Endothelial cell of umbilical vein (primary cell): Measurements from ENCODE around the gene NUDT12. TPM values are rescaled to one million over a fixed set of nuclear protein-coding genes. Genes with fewer than 3 reads are reported as not detected.
A peak's percentile ranks its signal among the peaks of the same experiment; 100 is the strongest.

ENCODE experiments used
- BruUV-seq: library from RNA; stranded (reverse); fragments of 400-500 nt; replicated peaks from 2 replicates; lab custom pipeline; 2021; lab: Mats Ljungman, UMichigan
- CTCF ChIA-PET: fragments of 300-600, 350-600 bp; sonication (Branson Sonifier 250); formaldehyde crosslinking; loops from one replicate; lab custom pipeline; 2021; ENCODE audit warnings: antibody characterized with exemption, inconsistent platforms; lab: Charles Lee
- POLR2A ChIA-PET: fragments of 300-600, 350-600 bp; sonication (Branson Sonifier 250); formaldehyde crosslinking; loops from one replicate; lab custom pipeline; 2021; ENCODE audit warnings: antibody characterized with exemption, inconsistent platforms; lab: Charles Lee
- DNase-seq: peaks from one replicate; pipeline ENCODE4 v3.0.0-alpha.2; 2011; ENCODE audit warnings: low read depth, low spot score
- FAIRE-seq: peaks from 2 replicates; lab custom pipeline; 2011; peaks lifted over from hg19 to GRCh38; lab: Jason Lieb, UNC
- H2AFZ ChIP-seq: 2 replicates; pipeline ENCODE4 v1.6.0; 2012; ENCODE audit warnings: low read depth, low read length, control low read depth, inconsistent platforms
- H3K27ac ChIP-seq: 2 replicates; pipeline ENCODE4 v1.5.1; 2011; ENCODE audit warnings: low read depth, mild to moderate bottlenecking, control low read depth, low read length, moderate library complexity; ENCODE audit not compliant: insufficient read depth
- H3K27me3 ChIP-seq, 2 experiments: 2 replicates each; pipeline versions ENCODE4 v1.6.0 to v1.6.1; 2011; ENCODE audit warnings: low read length in 2 of 2, mixed read lengths in 1 of 2; ENCODE audit not compliant: control insufficient read depth in 2 of 2, insufficient read depth in 2 of 2
- H3K36me3 ChIP-seq, 2 experiments: 2 replicates in 1 of 2; 3 replicates in 1 of 2; pipeline ENCODE4 v1.5.1; 2011; ENCODE audit warnings: low read length in 2 of 2, mild to moderate bottlenecking in 1 of 2, moderate library complexity in 1 of 2; ENCODE audit not compliant: control insufficient read depth in 2 of 2, insufficient read depth in 2 of 2; ENCODE audit errors: extremely low read depth in 1 of 2
- H3K4me1 ChIP-seq: 3 replicates; pipeline ENCODE4 v1.5.1; 2011; ENCODE audit warnings: mild to moderate bottlenecking, low read length; ENCODE audit not compliant: control insufficient read depth, insufficient read depth; ENCODE audit errors: extremely low read depth
- H3K4me2 ChIP-seq: 2 replicates; pipeline ENCODE4 v1.6.1; 2011; ENCODE audit warnings: low read length, control low read depth, mixed read lengths; ENCODE audit not compliant: insufficient read depth
- H3K4me3 ChIP-seq, 3 experiments: fragments of 200-600 bp in 1 of 3; sonication (generic), shearing (Covaris generic) in 1 of 3; replicated peaks in 1 of 3; 2 replicates each; pipeline ENCODE4 v1.5.1; 2011 to 2016; ENCODE audit warnings: control low read depth in 3 of 3, low read length in 3 of 3, mild to moderate bottlenecking in 2 of 3, inconsistent platforms in 1 of 3, low read depth in 1 of 3, moderate library complexity in 1 of 3; ENCODE audit not compliant: insufficient read depth in 1 of 3
- H3K79me2 ChIP-seq: 2 replicates; pipeline ENCODE4 v1.6.0; 2012; ENCODE audit warnings: low read length, inconsistent platforms; ENCODE audit not compliant: control insufficient read depth, insufficient read depth
- H3K9ac ChIP-seq: replicated peaks from 2 replicates; pipeline ENCODE3; 2011; ENCODE audit warnings: low read length, control low read depth; ENCODE audit not compliant: insufficient read depth; ENCODE audit errors: extremely low read depth
- H3K9me1 ChIP-seq: replicated peaks from 3 replicates; pipeline ENCODE4 v1.6.0; 2011; ENCODE audit warnings: mild to moderate bottlenecking, low read length; ENCODE audit not compliant: control insufficient read depth, insufficient read depth; ENCODE audit errors: extremely low read depth
- H3K9me3 ChIP-seq: replicated peaks from 2 replicates; pipeline ENCODE4 v1.5.1; 2012; ENCODE audit warnings: low read length, inconsistent platforms; ENCODE audit not compliant: control insufficient read depth, insufficient read depth
- H4K20me1 ChIP-seq: replicated peaks from 2 replicates; pipeline ENCODE3; 2011; ENCODE audit warnings: mild to moderate bottlenecking, low read length; ENCODE audit not compliant: control insufficient read depth, insufficient read depth; ENCODE audit errors: extremely low read depth
- CTCF ChIP-seq, 2 donors: IDR thresholded peaks; 1 replicate in 1 of 2; 2 replicates in 1 of 2; pipeline ENCODE4 v1.5.1; 2011; ENCODE audit warnings: low read length in 2 of 2, mild to moderate bottlenecking in 2 of 2, moderate library complexity in 2 of 2, control low read depth in 1 of 2, inconsistent platforms in 1 of 2, low read depth in 1 of 2; ENCODE audit not compliant: insufficient read depth in 1 of 2; ENCODE audit errors: extremely low read depth in 1 of 2
- EZH2 ChIP-seq: IDR thresholded peaks from 2 replicates; pipeline ENCODE4 v1.6.1; 2012; ENCODE audit warnings: borderline replicate concordance, low read depth, mild to moderate bottlenecking, moderate library complexity, low read length, inconsistent platforms; ENCODE audit not compliant: severe bottlenecking
- FOS ChIP-seq: IDR thresholded peaks from 2 replicates; pipeline ENCODE4 v1.6.1; 2011; ENCODE audit warnings: mild to moderate bottlenecking, low read length, moderate library complexity, borderline replicate concordance; ENCODE audit not compliant: insufficient read depth
- GATA2 ChIP-seq: IDR thresholded peaks from 2 replicates; pipeline ENCODE4 v1.7.0; 2011; ENCODE audit warnings: low read depth, mild to moderate bottlenecking, moderate library complexity, mixed read lengths, low read length; ENCODE audit not compliant: insufficient read length, insufficient read depth
- JUN ChIP-seq: IDR thresholded peaks from 2 replicates; pipeline ENCODE4 v1.6.1; 2011; ENCODE audit warnings: borderline replicate concordance, low read depth; ENCODE audit not compliant: insufficient read length, insufficient read depth
- POLR2A ChIP-seq: IDR thresholded peaks from 2 replicates; pipeline ENCODE4 v1.6.1; 2012; ENCODE audit warnings: low read depth, mild to moderate bottlenecking, control low read depth, low read length
- POLR2AphosphoS5 ChIP-seq: IDR thresholded peaks from 2 replicates; pipeline ENCODE4 v1.6.1; 2012; ENCODE audit warnings: low read depth, mild to moderate bottlenecking, control low read depth, low read length, moderate library complexity; ENCODE audit not compliant: insufficient read depth
- dilution Hi-C: fragments of 300-500 bp; cut with MboI; formaldehyde crosslinking; loops from one replicate; pipeline ENCODE4 v1.15.0; 2019; ENCODE audit warnings: low sequenced_read_pairs; ENCODE audit not compliant: extremely low pct_ligation_motif_present
- intact Hi-C: fragments of 100-400 bp; cut with micrococcal nuclease; formaldehyde crosslinking; loops from one replicate; pipeline ENCODE4 v1.10.0; 2022
- polyA plus RNA-seq, 4 experiments: library from polyadenylated mRNA; depleted of rRNA in 3 of 4; stranded (reverse) in 3 of 4; unstranded in 1 of 4; fragments of >200 nt; gene quantifications; 2 replicates each; pipeline versions ENCODE4 v1.2.1 to v1.2.3, GENCODE V29; 2011 to 2012; ENCODE audit warnings: missing spikeins in 1 of 4
- total RNA-seq: library from RNA; stranded (reverse); gene quantifications from 2 replicates; pipeline ENCODE4 v1.2.3, GENCODE V29; 2021

The NUDT12 gene
- total and polyA plus RNA-seq, 2 donors (not counting 3 experiments of a cell fraction or from before 2014, with no cell fraction given) = 1.3 to 4.9 TPM

- POLR2A ChIA-PET = no interaction called here
- DNase-seq (peak; percentile 67), FAIRE-seq (peak; percentile 56)
- Histone ChIP-seq H3K9ac (no peak overlapping the region), H3K9me1 (no peaks in the 10 kb centered on the region), H3K27ac (no peak overlapping the region), H4K20me1 (no peaks in the 10 kb centered on the region), H3K9me3 (no peaks in the 10 kb centered on the region), H3K27me3 (no peaks in the 10 kb centered on the region), H3K4me2 (no peak overlapping the region), H3K4me3 (no peak overlapping the region), H3K36me3 (no peaks in the 10 kb centered on the region), H3K4me1 (no peaks in the 10 kb centered on the region), H3K79me2 (no peaks in the 10 kb centered on the region), H2AFZ (no peak overlapping the region)
- CTCF ChIA-PET = interaction anchor here (0.6 to 11.0 kb wide), 35 partner anchors 9 to 828 kb away, joined by 3 to 539 read pairs (median 4); no protein-coding TSS in a partner anchor
- no TSS peak for BruUV-seq
- dilution Hi-C loops = no loop called here
- TF ChIP-seq POLR2AphosphoS5 = no peak
- TF ChIP-seq CTCF (IDR thresholded peaks at IDR 0.05; ENCODE audit: extremely low read depth in 1 of 2, insufficient read depth in 1 of 2, low read depth in 1 of 2, low read length in 2 of 2) = peak; percentile 20 to 33
- intact Hi-C loops = loop anchor here (1.0 kb wide), 2 partner anchors 221 to 592 kb away; no protein-coding TSS in a partner anchor
Observed at GRCh38 chr5:103587185-103587748, 24.7 kb upstream of the NUDT12 start.

- Histone ChIP-seq H3K4me2 (no peak overlapping the region), H3K36me3 (no peaks in the 10 kb centered on the region), H3K79me2 (no peaks in the 10 kb centered on the region), H3K9ac (no peak overlapping the region), H3K4me3 (no peak overlapping the region), H3K27me3 (no peaks in the 10 kb centered on the region), H2AFZ (no peak overlapping the region), H4K20me1 (no peaks in the 10 kb centered on the region), H3K9me3 (no peaks in the 10 kb centered on the region), H3K27ac (no peak overlapping the region), H3K9me1 (no peaks in the 10 kb centered on the region), H3K4me1 (no peaks in the 10 kb centered on the region)
- no TSS peak for BruUV-seq
- POLR2A ChIA-PET = interaction anchor here (0.6 kb wide), 1 partner anchor 9 kb away, joined by 3 read pairs; no protein-coding TSS in a partner anchor
- TF ChIP-seq POLR2A = no peak
- TF ChIP-seq GATA2 = no peak
- no peak for TF ChIP-seq JUN
- no peak for TF ChIP-seq POLR2AphosphoS5
- TF ChIP-seq CTCF (IDR thresholded peaks at IDR 0.05; ENCODE audit: extremely low read depth in 1 of 2, insufficient read depth in 1 of 2, low read depth in 1 of 2, low read length in 2 of 2) = peak; percentile 25 to 33
- TF ChIP-seq EZH2 = no peak
- TF ChIP-seq FOS = no peak
- CTCF ChIA-PET = interaction anchor here (0.6 to 11.0 kb wide), 55 partner anchors 9 to 1727 kb away, joined by 3 to 539 read pairs (median 4); no protein-coding TSS in a partner anchor
- intact Hi-C loops (loop anchor here (1.0 kb wide), 1 partner anchor 597 kb away; no protein-coding TSS in a partner anchor), dilution Hi-C loops (no loop called here)
- DNase-seq = peak; percentile 65
- FAIRE-seq = no peak
Observed at GRCh38 chr5:103582364-103582763, 19.8 kb upstream of the NUDT12 start.
